H1 (cell line): ENCODE measurements around the gene KCMF1. TPM values are rescaled to one million over a fixed set of nuclear protein-coding genes. Genes with fewer than 3 reads are reported as not detected.

ENCODE experiments used
- CTCF ChIA-PET: fragments of 300-600 bp; sonication (Branson Sonifier 250); formaldehyde crosslinking; loops from one replicate; lab custom pipeline; 2021; ENCODE audit not compliant: partially characterized antibody; lab: Charles Lee
- POLR2A ChIA-PET: fragments of 300-600 bp; sonication (Branson Sonifier 250); formaldehyde crosslinking; loops from one replicate; lab custom pipeline; 2021; ENCODE audit warnings: inconsistent platforms; ENCODE audit not compliant: partially characterized antibody; lab: Charles Lee
- DNase-seq, 2 experiments: peaks; one replicate each; pipeline versions ENCODE4 v3.0.0 to v3.0.0-alpha.2; 2010 to 2022; ENCODE audit warnings: low spot score in 2 of 2, low read depth in 1 of 2, mixed read lengths in 1 of 2
- FAIRE-seq: peaks from 2 replicates; lab custom pipeline; 2011; peaks lifted over from hg19 to GRCh38; lab: Jason Lieb, UNC
- H2AFZ ChIP-seq: 2 replicates; pipeline ENCODE4 v1.8.1; 2012; ENCODE audit warnings: low read length, inconsistent platforms
- H2AK5ac ChIP-seq: 2 replicates; pipeline ENCODE4 v1.6.1; 2013; ENCODE audit warnings: low read depth, low read length
- H2BK120ac ChIP-seq: replicated peaks from 2 replicates; pipeline ENCODE3; 2013; ENCODE audit warnings: low read depth, low read length, inconsistent platforms
- H2BK12ac ChIP-seq: 2 replicates; pipeline ENCODE4 v1.6.1; 2013; ENCODE audit warnings: low read depth, low read length
- H2BK15ac ChIP-seq: 2 replicates; pipeline ENCODE4 v1.6.1; 2013; ENCODE audit warnings: low read length
- H2BK20ac ChIP-seq: 2 replicates; pipeline ENCODE4 v1.6.1; 2013; ENCODE audit warnings: low read length
- H2BK5ac ChIP-seq: 2 replicates; pipeline ENCODE4 v1.6.1; 2013; ENCODE audit warnings: low read depth, low read length
- H3K14ac ChIP-seq: 2 replicates; pipeline ENCODE4 v1.6.1; 2013; ENCODE audit warnings: inconsistent platforms; ENCODE audit not compliant: insufficient read length
- H3K18ac ChIP-seq: 2 replicates; pipeline ENCODE4 v1.6.1; 2013; ENCODE audit warnings: low read length; ENCODE audit errors: extremely low read depth
- H3K23ac ChIP-seq: 2 replicates; pipeline ENCODE4 v1.6.1; 2013; ENCODE audit warnings: inconsistent platforms; ENCODE audit not compliant: insufficient read length
- H3K23me2 ChIP-seq: 2 replicates; pipeline ENCODE4 v1.6.1; 2013; ENCODE audit warnings: low read depth, low read length
- H3K27ac ChIP-seq: 2 replicates; pipeline ENCODE4 v1.6.1; 2011; ENCODE audit warnings: low read depth, low read length, inconsistent platforms
- H3K27me3 ChIP-seq, 4 experiments: replicated peaks in 1 of 4; 1 replicate in 1 of 4; 2 replicates in 3 of 4; pipeline versions ENCODE4 v1.6.1 to v1.8.1; 2011 to 2013; ENCODE audit warnings: low read length in 3 of 4, mild to moderate bottlenecking in 3 of 4, inconsistent platforms in 2 of 4, mixed read lengths in 2 of 4, moderate library complexity in 1 of 4; ENCODE audit not compliant: control insufficient read depth in 3 of 4, insufficient read depth in 3 of 4; ENCODE audit errors: extremely low read depth in 1 of 4
- H3K36me3 ChIP-seq, 4 experiments: 2 replicates each; pipeline versions ENCODE4 v1.6.1 to v1.8.1; 2011 to 2013; ENCODE audit warnings: mild to moderate bottlenecking in 4 of 4, low read length in 3 of 4, moderate library complexity in 2 of 4, control low read depth in 1 of 4, inconsistent platforms in 1 of 4; ENCODE audit not compliant: insufficient read depth in 4 of 4, control insufficient read depth in 2 of 4
- H3K4ac ChIP-seq: replicated peaks from 2 replicates; pipeline ENCODE3; 2013; ENCODE audit warnings: low read length, low read depth, mixed read lengths, inconsistent platforms; ENCODE audit not compliant: insufficient read length
- H3K4me1 ChIP-seq, 4 experiments: replicated peaks in 1 of 4; 1 replicate in 1 of 4; 2 replicates in 3 of 4; pipeline versions ENCODE4 v1.6.1 to v1.8.1; 2011 to 2013; ENCODE audit warnings: low read length in 3 of 4, inconsistent platforms in 2 of 4, mixed read lengths in 1 of 4; ENCODE audit not compliant: insufficient read depth in 4 of 4, control insufficient read depth in 3 of 4
- H3K4me2 ChIP-seq, 2 experiments: 2 replicates each; pipeline versions ENCODE4 v1.6.1 to v1.8.1; 2011 to 2013; ENCODE audit warnings: low read depth in 2 of 2, low read length in 2 of 2, control low read depth in 1 of 2, inconsistent platforms in 1 of 2, mild to moderate bottlenecking in 1 of 2; ENCODE audit not compliant: insufficient read depth in 1 of 2
- H3K4me3 ChIP-seq, 4 experiments: fragments of 200-600, 300-600 bp in 1 of 4; sonication (generic), shearing (Covaris generic), sonication (Bioruptor Twin) in 1 of 4; 2 replicates each; pipeline versions ENCODE4 v1.5.1 to v1.8.1; 2011 to 2016; ENCODE audit warnings: low read length in 4 of 4, low read depth in 3 of 4, control low read depth in 2 of 4, inconsistent platforms in 2 of 4, mild to moderate bottlenecking in 2 of 4, mixed read lengths in 1 of 4, moderate library complexity in 1 of 4; ENCODE audit not compliant: insufficient read depth in 2 of 4; ENCODE audit errors: extremely low read depth in 1 of 4
- H3K56ac ChIP-seq: replicated peaks from 2 replicates; pipeline ENCODE3; 2013; ENCODE audit warnings: low read depth, mild to moderate bottlenecking, mixed read lengths, low read length, inconsistent platforms; ENCODE audit not compliant: insufficient read length
- H3K79me1 ChIP-seq: 2 replicates; pipeline ENCODE4 v1.6.1; 2013; ENCODE audit warnings: low read depth, low read length, control low read depth
- H3K79me2 ChIP-seq, 2 experiments: 2 replicates each; pipeline versions ENCODE4 v1.6.1 to v1.8.1; 2012 to 2013; ENCODE audit warnings: low read length in 2 of 2, mild to moderate bottlenecking in 2 of 2, inconsistent platforms in 1 of 2; ENCODE audit not compliant: insufficient read depth in 2 of 2, control insufficient read depth in 1 of 2
- H3K9ac ChIP-seq, 4 experiments: replicated peaks in 1 of 4; 1 replicate in 1 of 4; 2 replicates in 3 of 4; pipeline versions ENCODE4 v1.6.1 to v1.8.1; 2011 to 2013; ENCODE audit warnings: low read depth in 3 of 4, low read length in 3 of 4, control low read depth in 2 of 4, mild to moderate bottlenecking in 2 of 4, moderate library complexity in 2 of 4, inconsistent platforms in 1 of 4; ENCODE audit errors: extremely low read depth in 1 of 4
- H3K9me3 ChIP-seq, 2 experiments: 2 replicates each; pipeline versions ENCODE4 v1.6.1 to v1.8.1; 2012 to 2013; ENCODE audit warnings: mild to moderate bottlenecking in 2 of 2, moderate library complexity in 2 of 2, control low read depth in 1 of 2, inconsistent platforms in 1 of 2, low read depth in 1 of 2, low read length in 1 of 2, mixed read lengths in 1 of 2; ENCODE audit not compliant: insufficient read depth in 2 of 2
- H4K20me1 ChIP-seq, 2 experiments: replicated peaks in 1 of 2; 2 replicates each; pipeline versions ENCODE3 to v1.8.1; 2011 to 2013; ENCODE audit warnings: inconsistent platforms in 2 of 2, low read length in 2 of 2, mild to moderate bottlenecking in 1 of 2; ENCODE audit not compliant: insufficient read depth in 2 of 2, control insufficient read depth in 1 of 2
- H4K5ac ChIP-seq: 2 replicates; pipeline ENCODE4 v1.6.1; 2013; ENCODE audit warnings: low read length, low read depth, mixed read lengths, inconsistent platforms; ENCODE audit not compliant: insufficient read length
- H4K8ac ChIP-seq: 2 replicates; pipeline ENCODE4 v1.8.0; 2013; ENCODE audit warnings: mild to moderate bottlenecking, moderate library complexity, low read length, inconsistent platforms; ENCODE audit not compliant: insufficient read depth; ENCODE audit errors: extremely low read depth
- H4K91ac ChIP-seq: replicated peaks from 2 replicates; pipeline ENCODE3; 2013; ENCODE audit warnings: low read length, mixed read lengths, inconsistent platforms; ENCODE audit not compliant: insufficient read length
- ATF2 ChIP-seq: IDR thresholded peaks from 2 replicates; pipeline ENCODE4 v1.6.1; 2012; ENCODE audit warnings: low read length, inconsistent platforms
- BRCA1 ChIP-seq: IDR thresholded peaks from 2 replicates; pipeline ENCODE4 v1.6.1; 2012; ENCODE audit warnings: low read depth, low read length, improper control_type of control experiment
- CHD1 ChIP-seq: IDR thresholded peaks from 2 replicates; pipeline ENCODE4 v1.6.1; 2012; ENCODE audit warnings: low read depth, low read length, improper control_type of control experiment
- CTBP2 ChIP-seq: IDR thresholded peaks from 2 replicates; pipeline ENCODE4 v1.7.0; 2011; ENCODE audit warnings: borderline replicate concordance, mild to moderate bottlenecking, moderate library complexity, mixed read lengths, low read length; ENCODE audit not compliant: insufficient read depth, insufficient read length
- GTF2F1 ChIP-seq: IDR thresholded peaks from 2 replicates; pipeline ENCODE4 v1.6.1; 2012; ENCODE audit warnings: low read depth, low read length, improper control_type of control experiment, borderline replicate concordance
- NRF1 ChIP-seq: IDR thresholded peaks from 2 replicates; pipeline ENCODE4 v1.6.1; 2011; ENCODE audit warnings: mild to moderate bottlenecking, low read depth, low read length, improper control_type of control experiment
- POLR2AphosphoS5 ChIP-seq: IDR thresholded peaks from 2 replicates; pipeline ENCODE4 v1.6.1; 2011; ENCODE audit warnings: low read depth, low read length
- SAP30 ChIP-seq: fragments of 300-600 bp; sonication (generic); IDR thresholded peaks from 2 replicates; pipeline ENCODE4 v1.7.1; 2012; ENCODE audit warnings: low read length, moderate library complexity, mild to moderate bottlenecking, inconsistent platforms; ENCODE audit not compliant: insufficient read depth, insufficient replicate concordance
- SP2 ChIP-seq: IDR thresholded peaks from 2 replicates; pipeline ENCODE4 v1.6.1; 2012; ENCODE audit warnings: mild to moderate bottlenecking, low read length, inconsistent platforms
- SRF ChIP-seq: IDR thresholded peaks from 2 replicates; pipeline ENCODE4 v1.6.1; 2011; ENCODE audit warnings: mild to moderate bottlenecking, low read depth, low read length, moderate library complexity
- TBP ChIP-seq: IDR thresholded peaks from 2 replicates; pipeline ENCODE4 v1.6.1; 2011; ENCODE audit warnings: low read depth, low read length, improper control_type of control experiment
- WGBS, 2 experiments: shearing (Covaris generic) in 1 of 2; methylation state at CpG; one replicate each; pipeline versions ENCODE4 v1.1.6 to v1.1.7; 2013 to 2015; ENCODE audit warnings: low lambda C conversion rate in 2 of 2, mixed read lengths in 2 of 2, inconsistent platforms in 1 of 2, low coverage in 1 of 2, missing lambda C conversion rate in 1 of 2; ENCODE audit not compliant: insufficient replicate concordance in 2 of 2, insufficient coverage in 1 of 2, insufficient read length in 1 of 2; ENCODE audit errors: extremely low coverage in 1 of 2, missing lambda C conversion rate in 1 of 2; 5-methylcytosine and 5-hydroxymethylcytosine counted together
- polyA plus RNA-seq, 7 experiments: library from polyadenylated mRNA; depleted of rRNA in 3 of 7; stranded (reverse) in 5 of 7; unstranded in 2 of 7; fragments of >200 nt in 5 of 7; fragments of 200-250 nt in 2 of 7; gene quantifications; 1 replicate in 5 of 7; 2 replicates in 1 of 7; 4 replicates in 1 of 7; pipeline versions ENCODE4 v1.2.1 to v1.2.3, GENCODE V29; 2011 to 2013; ENCODE audit warnings: missing spikeins in 2 of 7, mixed read lengths in 2 of 7
- total RNA-seq: library from RNA; stranded (reverse); fragmentation: NEBNext Ultra II Directional; extraction: Animal tissue kit (Norgen Biotek cat#: 25700); gene quantifications from 2 replicates; pipeline ENCODE4 v1.2.1, GENCODE V29; 2021

KCMF1 gene
- total and polyA plus RNA-seq, 2 of the 8 experiments (the other 6 are each of a cell fraction or from before 2014, with no cell fraction given): 86.9 to 149 TPM

- DNase-seq: no peak
- Histone ChIP-seq H3K56ac (no peak overlapping the region), H3K36me3 (no peaks in the 10 kb centered on the region), H3K18ac (no peak overlapping the region), H2AFZ (no peak overlapping the region), H3K79me2 (no peaks in the 10 kb centered on the region), H2BK120ac (no peak overlapping the region), H4K8ac (no peak overlapping the region), H3K14ac (no peak overlapping the region), H3K4ac (no peak overlapping the region), H2BK20ac (no peak overlapping the region), H3K23me2 (no peaks in the 10 kb centered on the region), H2BK5ac (no peak overlapping the region), H3K4me1 (peaks cover 3 to 8% (median 4%) of the 10 kb centered on the region in 4 experiments; a peak in 5 of 7 replicates), H4K91ac (no peak overlapping the region), H4K5ac (no peak overlapping the region), H3K4me3 (no peak overlapping the region), H3K9ac (no peak overlapping the region), H3K79me1 (no peaks in the 10 kb centered on the region), H2BK15ac (no peak overlapping the region), H3K27me3 (no peaks in the 10 kb centered on the region), H3K9me3 (no peaks in the 10 kb centered on the region), H2AK5ac (no peak overlapping the region), H3K23ac (no peak overlapping the region), H3K27ac (no peak overlapping the region), H2BK12ac (no peak overlapping the region), H3K4me2 (no peak overlapping the region), H4K20me1 (no peaks in the 10 kb centered on the region)
- ChIA-PET CTCF (interaction anchor here (0.7 to 7.5 kb wide), 5 partner anchors 9 to 45 kb away, joined by 3 to 54 read pairs (median 3); no protein-coding TSS in a partner anchor), POLR2A (interaction anchor here (0.7 to 15.1 kb wide), 6 partner anchors 12 to 73 kb away, joined by 3 to 231 read pairs (median 6); partner anchors contain the start of gene TMSB10)
- whole genome bisulfite sequencing, 2 experiments: 83% methylated on average over 5 of the region's 5 CpGs; no CpG with 5 or more reads in 1 of the 2 experiments
- no peak for FAIRE-seq
- TF ChIP-seq NRF1 (no peak), SP2 (no peak), POLR2AphosphoS5 (no peak), TBP (no peak), GTF2F1 (no peak), BRCA1 (no peak), CTBP2 (no peak), SRF (no peak), ATF2 (no peak), SAP30 (no peak), CHD1 (no peak)
Observed at GRCh38 chr2:84938194-84938879, 32.6 kb upstream of the KCMF1 start.
